Aorta (tissue), 5 donors: Measurements from ENCODE around the gene C3orf85. TPM values are rescaled to one million over a fixed set of nuclear protein-coding genes. Genes with fewer than 3 reads are reported as not detected.

Experiments used
- ATAC-seq: fragments of 200-7000 bp; cut with Tn5 transposase; one replicate; pipeline ENCODE4 v1.9.1; 2022; ENCODE audit warnings: moderate library complexity; ENCODE audit not compliant: low FRiP score
- DNase-seq, 2 donors: peaks; one replicate each; pipeline ENCODE4 v3.0.0-alpha.2; 2020
- H3K27ac ChIP-seq, 2 donors: one replicate each; pipeline ENCODE4 v1.5.1; 2013; ENCODE audit warnings: low read length in 2 of 2, mild to moderate bottlenecking in 2 of 2, moderate library complexity in 2 of 2, control low read depth in 1 of 2, inconsistent platforms in 1 of 2, low read depth in 1 of 2
- H3K27me3 ChIP-seq, 2 donors: one replicate each; pipeline ENCODE4 v1.6.1; 2013; ENCODE audit warnings: control low read depth in 1 of 2, low read length in 1 of 2, mild to moderate bottlenecking in 1 of 2, moderate library complexity in 1 of 2; ENCODE audit not compliant: insufficient read depth in 2 of 2, control insufficient read depth in 1 of 2
- H3K36me3 ChIP-seq, 2 donors: one replicate each; pipeline ENCODE4 v1.6.1; 2013; ENCODE audit warnings: control low read depth in 1 of 2, low read length in 1 of 2, mild to moderate bottlenecking in 1 of 2; ENCODE audit not compliant: insufficient read depth in 2 of 2, control insufficient read depth in 1 of 2
- H3K4me1 ChIP-seq, 2 donors: one replicate each; pipeline ENCODE4 v1.6.1; 2013; ENCODE audit warnings: low read length in 2 of 2, control low read depth in 1 of 2, mild to moderate bottlenecking in 1 of 2, moderate library complexity in 1 of 2; ENCODE audit not compliant: insufficient read depth in 2 of 2, control insufficient read depth in 1 of 2
- H3K4me3 ChIP-seq, 2 donors: one replicate each; pipeline ENCODE4 v1.5.1; 2013; ENCODE audit warnings: low read length in 2 of 2, control low read depth in 1 of 2, mild to moderate bottlenecking in 1 of 2
- H3K9me3 ChIP-seq: one replicate; pipeline ENCODE4 v1.6.1; 2013; ENCODE audit warnings: mild to moderate bottlenecking, low read length; ENCODE audit not compliant: control insufficient read depth
- WGBS, 2 donors: extraction: QIAGEN DNeasy Blood & Tissue Kit; methylation state at CpG; one replicate each; pipeline ENCODE4 v1.1.7; 2013; 5-methylcytosine and 5-hydroxymethylcytosine counted together
- intact Hi-C, 2 donors: fragments of 100-400 bp; cut with DNase I; formaldehyde crosslinking; loops; one replicate each; pipeline versions ENCODE4 v1.14.2 to v1.15.0; 2022
- polyA plus RNA-seq, 2 donors: library from polyadenylated mRNA; stranded (reverse); fragments of 200-250 nt; gene quantifications; one replicate each; pipeline ENCODE4 v1.2.3, GENCODE V29; 2013
- total RNA-seq, 2 donors: library from RNA; stranded (reverse); fragmentation: NEBNext Ultra II Directional; extraction: Animal tissue kit (Norgen Biotek cat#: 25700); gene quantifications; one replicate each; pipeline ENCODE4 v1.2.1, GENCODE V29; 2021
- donor health status: healthy with polysubstance abuse.
- donor health status: Bipolar disorder and iron deficiency.
- donor health status: DM: no; HTN: no; CAD: no.
- donor health status: DM: no; HTN: no; CAD: no.
- donor health status: DM: yes; HTN: yes; CAD: no.

C3orf85 gene
- total and polyA plus RNA-seq, 4 donors = 0.82 to 25.9 TPM; not detected in 2

GRCh38 chr3:109165905-109166304 is 29.4 kb downstream of the C3orf85 start:
- Histone ChIP-seq H3K27me3 (peaks cover 0 to 1% of the 10 kb centered on the region in 2 donors), H3K4me3 (no peak overlapping the region), H3K9me3 (no peaks in the 10 kb centered on the region), H3K4me1 (no peaks in the 10 kb centered on the region), H3K36me3 (no peaks in the 10 kb centered on the region), H3K27ac (no peak overlapping the region)
- intact Hi-C loops = no loop called here
- ATAC-seq = no peak
- no peak for DNase-seq
- 75% methylated on average over 4 of the region's 4 CpGs for WGBS, 2 donors

GRCh38 chr3:109171479-109171878 is 35.0 kb downstream of the C3orf85 start:
- H3K27ac ChIP-seq = no peak overlapping the region
- H3K36me3 ChIP-seq = no peaks in the 10 kb centered on the region
- H3K27me3 ChIP-seq = peaks cover 0 to under 1% of the 10 kb centered on the region in 2 donors
- intact Hi-C loops = no loop called here
- no peaks in the 10 kb centered on the region for H3K9me3 ChIP-seq
- H3K4me3 ChIP-seq = no peak overlapping the region
- DNase-seq (no peak), ATAC-seq (no peak)
- WGBS, 2 donors = 89 to 98% methylated on average over 3 of the region's 3 CpGs
- H3K4me1 ChIP-seq = no peaks in the 10 kb centered on the region

GRCh38 chr3:109175411-109175810 is 38.9 kb downstream of the C3orf85 start:
- ATAC-seq (no peak), DNase-seq (no peak)
- Histone ChIP-seq H3K36me3 (no peaks in the 10 kb centered on the region), H3K4me3 (no peak overlapping the region), H3K27ac (no peak overlapping the region), H3K9me3 (no peaks in the 10 kb centered on the region), H3K4me1 (no peaks in the 10 kb centered on the region), H3K27me3 (no peaks in the 10 kb centered on the region)
- WGBS, 2 donors = 65 to 67% methylated on average over 3 of the region's 3 CpGs
- intact Hi-C loops = no loop called here

- intact Hi-C loops = no loop called here
- Histone ChIP-seq H3K27ac (no peak overlapping the region), H3K4me3 (no peak overlapping the region), H3K9me3 (no peaks in the 10 kb centered on the region), H3K36me3 (no peaks in the 10 kb centered on the region), H3K4me1 (no peaks in the 10 kb centered on the region), H3K27me3 (no peaks in the 10 kb centered on the region)
- DNase-seq (no peak), ATAC-seq (no peak)
- 81 to 85% methylated on average over 4 of the region's 4 CpGs for WGBS, 2 donors
Measured at GRCh38 chr3:109176726-109177125, 40.2 kb downstream of the C3orf85 start.

- Histone ChIP-seq H3K4me1 (no peaks in the 10 kb centered on the region), H3K9me3 (no peaks in the 10 kb centered on the region), H3K4me3 (no peak overlapping the region), H3K36me3 (no peaks in the 10 kb centered on the region), H3K27me3 (no peaks in the 10 kb centered on the region), H3K27ac (no peak overlapping the region)
- DNase-seq (no peak), ATAC-seq (no peak)
- intact Hi-C loops = no loop called here
- WGBS, 2 donors = 83 to 87% methylated on average over 5 of the region's 5 CpGs
Measured at GRCh38 chr3:109177908-109178307, 41.4 kb downstream of the C3orf85 start.

- H3K4me1 ChIP-seq = no peaks in the 10 kb centered on the region
- no peak overlapping the region for H3K27ac ChIP-seq
- 33 to 49% methylated on average over 1 of the region's 1 CpG for WGBS, 2 donors
- intact Hi-C loops = no loop called here
- DNase-seq (no peak), ATAC-seq (no peak)
- H3K4me3 ChIP-seq = no peak overlapping the region
- H3K27me3 ChIP-seq = no peaks in the 10 kb centered on the region
- no peaks in the 10 kb centered on the region for H3K36me3 ChIP-seq
- H3K9me3 ChIP-seq = no peaks in the 10 kb centered on the region
Measured at GRCh38 chr3:109178708-109179107, 42.2 kb downstream of the C3orf85 start.

- Histone ChIP-seq H3K9me3 (no peaks in the 10 kb centered on the region), H3K36me3 (no peaks in the 10 kb centered on the region), H3K27ac (no peak overlapping the region), H3K4me3 (no peak overlapping the region), H3K4me1 (no peaks in the 10 kb centered on the region), H3K27me3 (no peaks in the 10 kb centered on the region)
- no peak for DNase-seq
- ATAC-seq = no peak
- intact Hi-C loops = no loop called here
Measured at GRCh38 chr3:109184726-109185125, 48.2 kb downstream of the C3orf85 start.

GRCh38 chr3:109187390-109187789 is 50.9 kb downstream of the C3orf85 start:
- WGBS, 2 donors = 88 to 89% methylated on average over 5 of the region's 5 CpGs
- Histone ChIP-seq H3K27me3 (no peaks in the 10 kb centered on the region), H3K36me3 (no peaks in the 10 kb centered on the region), H3K4me3 (no peak overlapping the region), H3K4me1 (no peaks in the 10 kb centered on the region), H3K27ac (no peak overlapping the region), H3K9me3 (no peaks in the 10 kb centered on the region)
- intact Hi-C loops = loop anchor here in 1 of 2 donors (1.0 kb wide), 1 partner anchor 25 kb away; no protein-coding TSS in a partner anchor
- DNase-seq (no peak), ATAC-seq (no peak)

GRCh38 chr3:109188741-109189140 is 52.2 kb downstream of the C3orf85 start:
- no peak overlapping the region for H3K27ac ChIP-seq
- no peak for ATAC-seq
- no peaks in the 10 kb centered on the region for H3K36me3 ChIP-seq
- no peaks in the 10 kb centered on the region for H3K27me3 ChIP-seq
- 37 to 42% methylated on average over 6 of the region's 6 CpGs for WGBS, 2 donors
- no peaks in the 10 kb centered on the region for H3K9me3 ChIP-seq
- no peak overlapping the region for H3K4me3 ChIP-seq
- DNase-seq = no peak
- H3K4me1 ChIP-seq = no peaks in the 10 kb centered on the region
- intact Hi-C loops = no loop called here
